ENCODE results near the gene RBM17.

DNA sequence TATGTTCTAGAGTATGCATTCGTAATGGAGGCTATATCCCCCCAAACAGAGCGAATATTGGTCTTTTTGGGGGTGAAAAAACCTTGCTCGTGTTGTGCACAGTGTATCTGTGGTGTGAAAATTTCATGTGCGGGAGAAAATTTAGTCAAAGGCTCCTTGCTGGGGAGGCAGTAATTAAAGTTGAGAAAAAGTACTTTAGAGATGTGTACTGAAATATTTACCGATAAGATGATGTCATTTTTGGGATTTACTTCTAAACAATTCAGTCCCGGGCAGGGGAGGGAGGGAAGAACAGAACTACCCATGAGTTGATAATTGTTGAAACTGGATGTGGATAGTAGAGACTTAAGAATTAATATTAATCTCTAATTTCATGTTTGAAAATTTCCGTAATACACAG, 9.3 kb downstream of the RBM17 start:
- TF ChIP-seq, protein P1, sequence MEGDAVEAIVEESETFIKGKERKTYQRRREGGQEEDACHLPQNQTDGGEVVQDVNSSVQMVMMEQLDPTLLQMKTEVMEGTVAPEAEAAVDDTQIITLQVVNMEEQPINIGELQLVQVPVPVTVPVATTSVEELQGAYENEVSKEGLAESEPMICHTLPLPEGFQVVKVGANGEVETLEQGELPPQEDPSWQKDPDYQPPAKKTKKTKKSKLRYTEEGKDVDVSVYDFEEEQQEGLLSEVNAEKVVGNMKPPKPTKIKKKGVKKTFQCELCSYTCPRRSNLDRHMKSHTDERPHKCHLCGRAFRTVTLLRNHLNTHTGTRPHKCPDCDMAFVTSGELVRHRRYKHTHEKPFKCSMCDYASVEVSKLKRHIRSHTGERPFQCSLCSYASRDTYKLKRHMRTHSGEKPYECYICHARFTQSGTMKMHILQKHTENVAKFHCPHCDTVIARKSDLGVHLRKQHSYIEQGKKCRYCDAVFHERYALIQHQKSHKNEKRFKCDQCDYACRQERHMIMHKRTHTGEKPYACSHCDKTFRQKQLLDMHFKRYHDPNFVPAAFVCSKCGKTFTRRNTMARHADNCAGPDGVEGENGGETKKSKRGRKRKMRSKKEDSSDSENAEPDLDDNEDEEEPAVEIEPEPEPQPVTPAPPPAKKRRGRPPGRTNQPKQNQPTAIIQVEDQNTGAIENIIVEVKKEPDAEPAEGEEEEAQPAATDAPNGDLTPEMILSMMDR (conservative IDR thresholded peaks at IDR 0.05): no peak
- no peak for TF ChIP-seq ZFX (IDR thresholded peaks at IDR 0.05)

All from C4-2B (cell line).